ENCODE measurements around the gene ZSWIM4. TPM values are rescaled to one million over a fixed set of nuclear protein-coding genes. Genes with fewer than 3 reads are reported as not detected.

The ZSWIM4 gene
- total RNA-seq, 1 experiment from 2014 or later, result 8.7 TPM

DNA sequence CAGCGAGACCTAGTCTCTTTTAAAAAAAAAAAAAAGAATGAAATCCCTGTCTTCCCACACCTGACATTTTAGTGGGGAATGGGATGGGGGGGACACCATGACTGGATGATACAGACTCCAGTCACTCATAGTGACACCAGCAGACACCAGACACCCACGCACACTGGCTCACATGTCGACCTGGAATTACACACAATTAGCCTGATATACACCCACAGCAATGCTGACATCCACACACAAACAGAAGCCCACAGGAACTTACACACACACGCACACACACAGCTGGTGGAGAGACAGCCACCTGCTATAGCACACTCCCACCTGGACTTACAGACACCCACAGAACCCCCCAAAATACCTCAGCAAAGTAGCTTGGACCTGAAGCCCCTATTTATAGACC, 73.4 kb downstream of the ZSWIM4 start:
- H3K9me3 ChIP-seq (ENCODE audit: control insufficient read depth, insufficient read depth, low read depth, low read length), result no peaks in the 10 kb centered on the region
- no peaks in the 10 kb centered on the region for H3K36me3 ChIP-seq (ENCODE audit: control insufficient read depth, insufficient read depth, low read length)
- no peaks in the 10 kb centered on the region for H3K27me3 ChIP-seq (ENCODE audit: control insufficient read depth, insufficient read depth, low read length)
- in situ Hi-C loops (cut with HindIII; ENCODE audit: low pct_unique_long_range_greater_than_20kb, low sequenced_read_pairs) (no loop called here), intact Hi-C loops (cut with micrococcal nuclease; ENCODE audit: unreplicated experiment) (no loop called here)
- BruUV-seq (replicated peaks), result no TSS peak
- TF ChIP-seq POLR2AphosphoS5 (IDR thresholded peaks at IDR 0.05; ENCODE audit: low read depth, low read length) (no peak), TCF7L2 (IDR thresholded peaks at IDR 0.05; ENCODE audit: low read depth, low read length) (no peak)
- ChIA-PET POLR2A (interaction anchor here (0.6 kb wide), 1 partner anchor 126 kb away, joined by 4 read pairs; no protein-coding TSS in a partner anchor), CTCF (no interaction called here)
- no peak for ATAC-seq
- no peak overlapping the region for H3K27ac ChIP-seq (ENCODE audit: low read length)
- DNase-seq (ENCODE audit: low read depth, low spot score), result no peak
- H3K4me1 ChIP-seq (ENCODE audit: control insufficient read depth, insufficient read depth, low read length), result peaks cover 12% of the 10 kb centered on the region
- no peak overlapping the region for H3K4me3 ChIP-seq (ENCODE audit: low read depth in 2 of 2, low read length in 2 of 2)

DNA sequence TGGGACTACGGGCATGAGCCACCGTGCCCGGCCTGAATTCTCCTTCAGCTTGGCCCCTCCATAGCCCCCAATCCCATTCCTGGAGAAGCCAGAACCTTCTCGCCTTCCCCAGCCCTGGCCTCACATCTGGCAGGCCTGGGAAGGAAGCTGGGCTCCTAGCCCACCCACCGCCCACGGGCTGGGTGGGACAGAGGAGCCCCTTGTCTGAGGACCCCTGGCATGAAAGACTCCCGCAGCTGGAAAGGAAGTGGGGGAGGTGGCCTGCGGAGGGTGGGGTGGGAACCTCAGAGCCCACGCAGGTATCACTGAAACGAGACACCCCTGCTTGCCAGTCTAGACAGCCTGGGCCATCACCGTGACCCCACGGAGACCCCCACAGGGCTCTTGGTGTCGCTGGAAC, 74.0 kb downstream of the ZSWIM4 start:
- Histone ChIP-seq H3K27me3 (ENCODE audit: control insufficient read depth, insufficient read depth, low read length) (no peaks in the 10 kb centered on the region), H3K9me3 (ENCODE audit: control insufficient read depth, insufficient read depth, low read depth, low read length) (no peaks in the 10 kb centered on the region), H3K27ac (ENCODE audit: low read length) (no peak overlapping the region), H3K36me3 (ENCODE audit: control insufficient read depth, insufficient read depth, low read length) (no peaks in the 10 kb centered on the region), H3K4me3 (ENCODE audit: low read depth in 2 of 2, low read length in 2 of 2) (no peak overlapping the region), H3K4me1 (ENCODE audit: control insufficient read depth, insufficient read depth, low read length) (peaks cover 16% of the 10 kb centered on the region)
- no peak for ATAC-seq
- TF ChIP-seq SIN3A (IDR thresholded peaks at IDR 0.05; ENCODE audit: borderline replicate concordance, insufficient read depth, low read depth, low read length) (no peak), POLR2AphosphoS5 (IDR thresholded peaks at IDR 0.05; ENCODE audit: low read depth, low read length) (no peak), TCF7L2 (IDR thresholded peaks at IDR 0.05; ENCODE audit: low read depth, low read length) (no peak)
- TF ChIP-seq, protein P1, sequence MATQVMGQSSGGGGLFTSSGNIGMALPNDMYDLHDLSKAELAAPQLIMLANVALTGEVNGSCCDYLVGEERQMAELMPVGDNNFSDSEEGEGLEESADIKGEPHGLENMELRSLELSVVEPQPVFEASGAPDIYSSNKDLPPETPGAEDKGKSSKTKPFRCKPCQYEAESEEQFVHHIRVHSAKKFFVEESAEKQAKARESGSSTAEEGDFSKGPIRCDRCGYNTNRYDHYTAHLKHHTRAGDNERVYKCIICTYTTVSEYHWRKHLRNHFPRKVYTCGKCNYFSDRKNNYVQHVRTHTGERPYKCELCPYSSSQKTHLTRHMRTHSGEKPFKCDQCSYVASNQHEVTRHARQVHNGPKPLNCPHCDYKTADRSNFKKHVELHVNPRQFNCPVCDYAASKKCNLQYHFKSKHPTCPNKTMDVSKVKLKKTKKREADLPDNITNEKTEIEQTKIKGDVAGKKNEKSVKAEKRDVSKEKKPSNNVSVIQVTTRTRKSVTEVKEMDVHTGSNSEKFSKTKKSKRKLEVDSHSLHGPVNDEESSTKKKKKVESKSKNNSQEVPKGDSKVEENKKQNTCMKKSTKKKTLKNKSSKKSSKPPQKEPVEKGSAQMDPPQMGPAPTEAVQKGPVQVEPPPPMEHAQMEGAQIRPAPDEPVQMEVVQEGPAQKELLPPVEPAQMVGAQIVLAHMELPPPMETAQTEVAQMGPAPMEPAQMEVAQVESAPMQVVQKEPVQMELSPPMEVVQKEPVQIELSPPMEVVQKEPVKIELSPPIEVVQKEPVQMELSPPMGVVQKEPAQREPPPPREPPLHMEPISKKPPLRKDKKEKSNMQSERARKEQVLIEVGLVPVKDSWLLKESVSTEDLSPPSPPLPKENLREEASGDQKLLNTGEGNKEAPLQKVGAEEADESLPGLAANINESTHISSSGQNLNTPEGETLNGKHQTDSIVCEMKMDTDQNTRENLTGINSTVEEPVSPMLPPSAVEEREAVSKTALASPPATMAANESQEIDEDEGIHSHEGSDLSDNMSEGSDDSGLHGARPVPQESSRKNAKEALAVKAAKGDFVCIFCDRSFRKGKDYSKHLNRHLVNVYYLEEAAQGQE (IDR thresholded peaks at IDR 0.05; ENCODE audit: insufficient read depth in 1 of 2, low read depth in 2 of 2, low read length in 1 of 2), result no peak
- TF ChIP-seq, protein P2, sequence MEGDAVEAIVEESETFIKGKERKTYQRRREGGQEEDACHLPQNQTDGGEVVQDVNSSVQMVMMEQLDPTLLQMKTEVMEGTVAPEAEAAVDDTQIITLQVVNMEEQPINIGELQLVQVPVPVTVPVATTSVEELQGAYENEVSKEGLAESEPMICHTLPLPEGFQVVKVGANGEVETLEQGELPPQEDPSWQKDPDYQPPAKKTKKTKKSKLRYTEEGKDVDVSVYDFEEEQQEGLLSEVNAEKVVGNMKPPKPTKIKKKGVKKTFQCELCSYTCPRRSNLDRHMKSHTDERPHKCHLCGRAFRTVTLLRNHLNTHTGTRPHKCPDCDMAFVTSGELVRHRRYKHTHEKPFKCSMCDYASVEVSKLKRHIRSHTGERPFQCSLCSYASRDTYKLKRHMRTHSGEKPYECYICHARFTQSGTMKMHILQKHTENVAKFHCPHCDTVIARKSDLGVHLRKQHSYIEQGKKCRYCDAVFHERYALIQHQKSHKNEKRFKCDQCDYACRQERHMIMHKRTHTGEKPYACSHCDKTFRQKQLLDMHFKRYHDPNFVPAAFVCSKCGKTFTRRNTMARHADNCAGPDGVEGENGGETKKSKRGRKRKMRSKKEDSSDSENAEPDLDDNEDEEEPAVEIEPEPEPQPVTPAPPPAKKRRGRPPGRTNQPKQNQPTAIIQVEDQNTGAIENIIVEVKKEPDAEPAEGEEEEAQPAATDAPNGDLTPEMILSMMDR (IDR thresholded peaks at IDR 0.05), result no peak
- DNase-seq (ENCODE audit: low read depth, low spot score), result no peak
- in situ Hi-C loops (cut with HindIII; ENCODE audit: low pct_unique_long_range_greater_than_20kb, low sequenced_read_pairs), result no loop called here
- intact Hi-C loops (cut with micrococcal nuclease; ENCODE audit: unreplicated experiment), result no loop called here
- CTCF ChIA-PET, result no interaction called here
- no TSS peak for BruUV-seq (replicated peaks)
- POLR2A ChIA-PET, result no interaction called here

GRCh38 chr19:13870873-13871272, 75.6 kb downstream of the ZSWIM4 start:
- Histone ChIP-seq H3K4me3 (ENCODE audit: low read depth in 2 of 2, low read length in 2 of 2) (no peak overlapping the region), H3K27ac (ENCODE audit: low read length) (no peak overlapping the region), H3K9me3 (ENCODE audit: control insufficient read depth, insufficient read depth, low read depth, low read length) (no peaks in the 10 kb centered on the region), H3K4me1 (ENCODE audit: control insufficient read depth, insufficient read depth, low read length) (peaks cover 19% of the 10 kb centered on the region), H3K27me3 (ENCODE audit: control insufficient read depth, insufficient read depth, low read length) (no peaks in the 10 kb centered on the region), H3K36me3 (ENCODE audit: control insufficient read depth, insufficient read depth, low read length) (no peaks in the 10 kb centered on the region)
- TF ChIP-seq TCF7L2 (IDR thresholded peaks at IDR 0.05; ENCODE audit: low read depth, low read length) (no peak), SIN3A (IDR thresholded peaks at IDR 0.05; ENCODE audit: borderline replicate concordance, insufficient read depth, low read depth, low read length) (no peak), POLR2AphosphoS5 (IDR thresholded peaks at IDR 0.05; ENCODE audit: low read depth, low read length) (no peak)
- TF ChIP-seq, protein P2 (IDR thresholded peaks at IDR 0.05), result no peak
- TF ChIP-seq, protein P1 (IDR thresholded peaks at IDR 0.05; ENCODE audit: insufficient read depth in 1 of 2, low read depth in 2 of 2, low read length in 1 of 2), result no peak
- in situ Hi-C loops (cut with HindIII; ENCODE audit: low pct_unique_long_range_greater_than_20kb, low sequenced_read_pairs) (no loop called here), intact Hi-C loops (cut with micrococcal nuclease; ENCODE audit: unreplicated experiment) (no loop called here)
- ATAC-seq, result no peak
- DNase-seq (ENCODE audit: low read depth, low spot score), result no peak
- BruUV-seq (replicated peaks), result no TSS peak
- CTCF ChIA-PET, result no interaction called here
- POLR2A ChIA-PET, result interaction anchor here (0.7 kb wide), 1 partner anchor 607 kb away, joined by 4 read pairs; no protein-coding TSS in a partner anchor

Data from Panc1 (cell line).